Caco-2 (cell line): ENCODE measurements around the gene PSD. TPM values are rescaled to one million over a fixed set of nuclear protein-coding genes. Genes with fewer than 3 reads are reported as not detected.
A peak's percentile ranks its signal among the peaks of the same experiment; 100 is the strongest.

Experiments
- BruUV-seq: library from RNA; stranded (reverse); fragments of 400-500 nt; replicated peaks from 2 replicates; lab custom pipeline; 2021; lab: Mats Ljungman, UMichigan
- CTCF ChIA-PET: fragments of 300-600 bp; sonication (Branson Sonifier 250); formaldehyde crosslinking; loops from one replicate; lab custom pipeline; 2022; ENCODE audit warnings: antibody characterized with exemption; lab: Charles Lee
- POLR2A ChIA-PET: fragments of 300-600 bp; sonication (Branson Sonifier 250); formaldehyde crosslinking; loops from one replicate; lab custom pipeline; 2022; ENCODE audit warnings: antibody characterized with exemption; lab: Charles Lee
- DNase-seq, 2 experiments: peaks; one replicate each; pipeline versions ENCODE4 v3.0.0 to v3.0.0-alpha.2; 2020 to 2022
- H3K27me3 ChIP-seq: replicated peaks from 2 replicates; pipeline ENCODE4 v1.6.0; 2011; ENCODE audit warnings: low read length; ENCODE audit not compliant: control insufficient read depth, insufficient read depth
- H3K36me3 ChIP-seq: 2 replicates; pipeline ENCODE4 v1.5.1; 2011; ENCODE audit warnings: low read length; ENCODE audit not compliant: control insufficient read depth, insufficient read depth
- H3K4me1 ChIP-seq: fragments of 250-450 bp; sonication (Bioruptor Pico); 2 replicates; pipeline ENCODE4 v1.5.1; 2020; ENCODE audit warnings: mild to moderate bottlenecking
- H3K4me3 ChIP-seq: 2 replicates; pipeline ENCODE4 v1.5.1; 2011; ENCODE audit warnings: low read depth, mild to moderate bottlenecking, control low read depth, low read length
- H3K9me3 ChIP-seq: fragments of 250-450 bp; sonication (Bioruptor Pico); 2 replicates; pipeline ENCODE4 v1.5.1; 2020; ENCODE audit warnings: mild to moderate bottlenecking, moderate library complexity
- H3K27ac Mint-ChIP-seq: one replicate; pipeline ENCODE4 v1.8.0; 2022; ENCODE audit warnings: mixed read lengths; ENCODE audit not compliant: unreplicated experiment
- H3K27me3 Mint-ChIP-seq: one replicate; pipeline ENCODE4 v1.8.0; 2022; ENCODE audit warnings: mixed read lengths; ENCODE audit not compliant: insufficient read depth, unreplicated experiment
- H3K36me3 Mint-ChIP-seq: one replicate; pipeline ENCODE4 v1.8.0; 2022; ENCODE audit warnings: mild to moderate bottlenecking, mixed read lengths; ENCODE audit not compliant: insufficient read depth, unreplicated experiment
- H3K4me1 Mint-ChIP-seq: one replicate; pipeline ENCODE4 v1.8.0; 2022; ENCODE audit warnings: low read depth, mixed read lengths; ENCODE audit not compliant: unreplicated experiment
- H3K4me3 Mint-ChIP-seq: one replicate; pipeline ENCODE4 v1.8.0; 2022; ENCODE audit warnings: mild to moderate bottlenecking, moderate library complexity, mixed read lengths; ENCODE audit not compliant: unreplicated experiment
- H3K9me3 Mint-ChIP-seq: one replicate; pipeline ENCODE4 v1.8.0; 2022; ENCODE audit warnings: mixed read lengths; ENCODE audit not compliant: unreplicated experiment
- intact Hi-C: fragments of 100-400 bp; cut with micrococcal nuclease; formaldehyde crosslinking; loops from one replicate; pipeline ENCODE4 v1.10.0; 2022; ENCODE audit not compliant: unreplicated experiment
- total RNA-seq: library from RNA; stranded (reverse); gene quantifications from 2 replicates; pipeline ENCODE4 v1.2.3, GENCODE V29; 2022
- TF ChIP-seq, protein P1 (sequence below), 2 experiments: fragments of 200-600 bp in 1 of 2; IDR thresholded peaks; 1 replicate in 1 of 2; 2 replicates in 1 of 2; pipeline versions ENCODE4 v1.5.1 to v1.8.0; 2011 to 2022; ENCODE audit warnings: antibody characterized with exemption in 1 of 2, control low read depth in 1 of 2, inconsistent platforms in 1 of 2, low read depth in 1 of 2, low read length in 1 of 2, mild to moderate bottlenecking in 1 of 2, moderate library complexity in 1 of 2; ENCODE audit not compliant: insufficient read depth in 1 of 2, severe bottlenecking in 1 of 2, unreplicated experiment in 1 of 2

PSD gene
- total RNA-seq, 1 experiment from 2014 or later, result 2.8 TPM

GRCh38 chr10:102397222-102398171, 21.1 kb downstream of the PSD start:
- POLR2A ChIA-PET, result interaction anchor here (0.6 kb wide), 1 partner anchor 581 kb away, joined by 3 read pairs; no protein-coding TSS in a partner anchor
- intact Hi-C loops, result no loop called here
- H3K4me3 Mint-ChIP-seq, result peak overlapping the region; percentile 90
- H3K36me3 ChIP-seq, result no peaks in the 10 kb centered on the region
- BruUV-seq, result no TSS peak
- no peaks in the 10 kb centered on the region for H3K27me3 ChIP-seq
- H3K36me3 Mint-ChIP-seq, result peaks cover 29% of the 10 kb centered on the region
- no peaks in the 10 kb centered on the region for H3K9me3 Mint-ChIP-seq
- peaks cover 33% of the 10 kb centered on the region for H3K4me1 ChIP-seq
- CTCF ChIA-PET, result interaction anchor here (0.6 to 0.8 kb wide), 2 partner anchors 172 to 616 kb away, joined by 3 read pairs; partner anchors contain the start of gene ELOVL3
- peaks cover 22% of the 10 kb centered on the region for H3K4me1 Mint-ChIP-seq
- DNase-seq, result no peak
- no peak overlapping the region for H3K4me3 ChIP-seq
- H3K27ac Mint-ChIP-seq, result no peak overlapping the region
- no peaks in the 10 kb centered on the region for H3K27me3 Mint-ChIP-seq
- TF ChIP-seq, protein P1, sequence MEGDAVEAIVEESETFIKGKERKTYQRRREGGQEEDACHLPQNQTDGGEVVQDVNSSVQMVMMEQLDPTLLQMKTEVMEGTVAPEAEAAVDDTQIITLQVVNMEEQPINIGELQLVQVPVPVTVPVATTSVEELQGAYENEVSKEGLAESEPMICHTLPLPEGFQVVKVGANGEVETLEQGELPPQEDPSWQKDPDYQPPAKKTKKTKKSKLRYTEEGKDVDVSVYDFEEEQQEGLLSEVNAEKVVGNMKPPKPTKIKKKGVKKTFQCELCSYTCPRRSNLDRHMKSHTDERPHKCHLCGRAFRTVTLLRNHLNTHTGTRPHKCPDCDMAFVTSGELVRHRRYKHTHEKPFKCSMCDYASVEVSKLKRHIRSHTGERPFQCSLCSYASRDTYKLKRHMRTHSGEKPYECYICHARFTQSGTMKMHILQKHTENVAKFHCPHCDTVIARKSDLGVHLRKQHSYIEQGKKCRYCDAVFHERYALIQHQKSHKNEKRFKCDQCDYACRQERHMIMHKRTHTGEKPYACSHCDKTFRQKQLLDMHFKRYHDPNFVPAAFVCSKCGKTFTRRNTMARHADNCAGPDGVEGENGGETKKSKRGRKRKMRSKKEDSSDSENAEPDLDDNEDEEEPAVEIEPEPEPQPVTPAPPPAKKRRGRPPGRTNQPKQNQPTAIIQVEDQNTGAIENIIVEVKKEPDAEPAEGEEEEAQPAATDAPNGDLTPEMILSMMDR (IDR thresholded peaks at IDR 0.05; ENCODE audit: insufficient read depth in 1 of 2, low read depth in 1 of 2, low read length in 1 of 2, severe bottlenecking in 1 of 2, unreplicated experiment in 1 of 2), result no peak
- H3K9me3 ChIP-seq, result no peaks in the 10 kb centered on the region

- no peak overlapping the region for H3K27ac Mint-ChIP-seq
- no peaks in the 10 kb centered on the region for H3K27me3 Mint-ChIP-seq
- peak overlapping the region; percentile 90 for H3K4me3 Mint-ChIP-seq
- intact Hi-C loops, result no loop called here
- TF ChIP-seq, protein P1 (IDR thresholded peaks at IDR 0.05; ENCODE audit: insufficient read depth in 1 of 2, low read depth in 1 of 2, low read length in 1 of 2, severe bottlenecking in 1 of 2, unreplicated experiment in 1 of 2), result no peak
- no peaks in the 10 kb centered on the region for H3K9me3 Mint-ChIP-seq
- Histone ChIP-seq H3K27me3 (no peaks in the 10 kb centered on the region), H3K4me3 (no peak overlapping the region; the same call in 1 of the 2 replicates), H3K4me1 (peaks cover 26% of the 10 kb centered on the region), H3K36me3 (no peaks in the 10 kb centered on the region), H3K9me3 (no peaks in the 10 kb centered on the region)
- H3K36me3 Mint-ChIP-seq, result peaks cover 25% of the 10 kb centered on the region
- peaks cover 14% of the 10 kb centered on the region for H3K4me1 Mint-ChIP-seq
- ChIA-PET POLR2A (interaction anchor here (0.6 kb wide), 1 partner anchor 26 kb away, joined by 3 read pairs; no protein-coding TSS in a partner anchor), CTCF (interaction anchor here (1.3 kb wide), 1 partner anchor 167 kb away, joined by 3 read pairs; no protein-coding TSS in a partner anchor)
- no TSS peak for BruUV-seq
- DNase-seq, result no peak
Observed at GRCh38 chr10:102396730-102397151, 21.8 kb downstream of the PSD start.

- H3K9me3 Mint-ChIP-seq, result no peaks in the 10 kb centered on the region
- no peaks in the 10 kb centered on the region for H3K27me3 ChIP-seq
- no peaks in the 10 kb centered on the region for H3K27me3 Mint-ChIP-seq
- BruUV-seq, result no TSS peak
- CTCF ChIA-PET, result interaction anchor here (0.7 to 3.7 kb wide), 7 partner anchors 13 to 188 kb away, joined by 3 to 28 read pairs (median 4); partner anchors contain the start of genes FBXL15, PITX3 and SUFU
- H3K36me3 Mint-ChIP-seq, result peaks cover 22% of the 10 kb centered on the region
- peak overlapping the region; percentile 75 for H3K4me3 ChIP-seq
- DNase-seq, result no peak
- TF ChIP-seq, protein P1 (IDR thresholded peaks at IDR 0.05; ENCODE audit: insufficient read depth in 1 of 2, low read depth in 1 of 2, low read length in 1 of 2, severe bottlenecking in 1 of 2, unreplicated experiment in 1 of 2), result no peak
- H3K4me3 Mint-ChIP-seq, result peak overlapping the region; percentile 90
- H3K27ac Mint-ChIP-seq, result peak overlapping the region; percentile 90
- H3K4me1 Mint-ChIP-seq, result peaks cover 10% of the 10 kb centered on the region
- intact Hi-C loops, result no loop called here
- POLR2A ChIA-PET, result interaction anchor here (0.6 to 1.1 kb wide), 2 partner anchors 9 to 27 kb away, joined by 3 read pairs; no protein-coding TSS in a partner anchor
- peaks cover 22% of the 10 kb centered on the region for H3K4me1 ChIP-seq
- H3K9me3 ChIP-seq, result no peaks in the 10 kb centered on the region
- no peaks in the 10 kb centered on the region for H3K36me3 ChIP-seq
Observed at GRCh38 chr10:102396317-102396650, 22.3 kb downstream of the PSD start.
